Trophoblast cell (in vitro differentiated cells and primary cell): Measurements from ENCODE around the gene SHMT1. TPM values are rescaled to one million over a fixed set of nuclear protein-coding genes. Genes with fewer than 3 reads are reported as not detected.
"Not testable (repeated sequence)": the region's sequence is repeated elsewhere in the genome, so short reads cannot be mapped to it uniquely, and the experiment has no call there.

ENCODE experiments used
- DNase-seq, 2 donors: peaks; one replicate each; pipeline ENCODE4 v3.0.0-alpha.2; 2016
- H2AFZ ChIP-seq: 2 replicates; pipeline ENCODE4 v1.6.1; 2013; ENCODE audit warnings: low read length, moderate library complexity, mild to moderate bottlenecking; ENCODE audit not compliant: insufficient read depth, poor library complexity
- H2AK5ac ChIP-seq: 2 replicates; pipeline ENCODE4 v1.6.1; 2013; ENCODE audit warnings: mild to moderate bottlenecking, low read length
- H2BK120ac ChIP-seq: 2 replicates; pipeline ENCODE4 v1.6.1; 2013; ENCODE audit warnings: low read length, mild to moderate bottlenecking, moderate library complexity; ENCODE audit not compliant: insufficient read depth, poor library complexity
- H2BK12ac ChIP-seq: 2 replicates; pipeline ENCODE4 v1.6.1; 2013; ENCODE audit warnings: mild to moderate bottlenecking, low read length, moderate library complexity
- H2BK5ac ChIP-seq: 2 replicates; pipeline ENCODE4 v1.6.1; 2013; ENCODE audit warnings: low read length, low read depth, moderate library complexity, mild to moderate bottlenecking; ENCODE audit not compliant: poor library complexity
- H3K14ac ChIP-seq: 2 replicates; pipeline ENCODE4 v1.6.1; 2013; ENCODE audit warnings: mild to moderate bottlenecking, low read length
- H3K18ac ChIP-seq: 2 replicates; pipeline ENCODE4 v1.6.1; 2013; ENCODE audit warnings: mild to moderate bottlenecking, low read length
- H3K23ac ChIP-seq: 2 replicates; pipeline ENCODE4 v1.6.1; 2013; ENCODE audit warnings: low read length
- H3K27ac ChIP-seq: 2 replicates; pipeline ENCODE4 v1.5.1; 2013; ENCODE audit warnings: low read depth, mild to moderate bottlenecking, inconsistent platforms, low read length, moderate library complexity
- H3K27me3 ChIP-seq: 2 replicates; pipeline ENCODE4 v1.6.1; 2013; ENCODE audit warnings: inconsistent platforms, mild to moderate bottlenecking, low read length, moderate library complexity; ENCODE audit not compliant: insufficient read depth
- H3K36me3 ChIP-seq, 2 experiments: 1 replicate in 1 of 2; 2 replicates in 1 of 2; pipeline ENCODE4 v1.6.1; 2013; ENCODE audit warnings: low read length in 2 of 2, mild to moderate bottlenecking in 2 of 2, moderate library complexity in 1 of 2; ENCODE audit not compliant: insufficient read depth in 2 of 2, control insufficient read depth in 1 of 2
- H3K4ac ChIP-seq: 2 replicates; pipeline ENCODE4 v1.6.1; 2013; ENCODE audit warnings: low read depth, mild to moderate bottlenecking, low read length, moderate library complexity
- H3K4me1 ChIP-seq, 2 experiments: 1 replicate in 1 of 2; 2 replicates in 1 of 2; pipeline ENCODE4 v1.6.1; 2013; ENCODE audit warnings: low read length in 2 of 2, mild to moderate bottlenecking in 2 of 2, moderate library complexity in 1 of 2; ENCODE audit not compliant: insufficient read depth in 2 of 2, control insufficient read depth in 1 of 2
- H3K4me2 ChIP-seq: 2 replicates; pipeline ENCODE4 v1.6.1; 2013; ENCODE audit warnings: inconsistent platforms, mild to moderate bottlenecking, low read length, moderate library complexity
- H3K4me3 ChIP-seq: 2 replicates; pipeline ENCODE4 v1.5.1; 2013; ENCODE audit warnings: mild to moderate bottlenecking, low read depth, low read length, inconsistent platforms
- H3K79me1 ChIP-seq: one replicate; pipeline ENCODE4 v1.6.1; 2013; ENCODE audit warnings: low read length
- H3K79me2 ChIP-seq: 2 replicates; pipeline ENCODE4 v1.6.1; 2013; ENCODE audit warnings: low read length, mild to moderate bottlenecking; ENCODE audit not compliant: control insufficient read depth, insufficient read depth, poor library complexity
- H3K9ac ChIP-seq: 2 replicates; pipeline ENCODE4 v1.6.1; 2013; ENCODE audit warnings: mild to moderate bottlenecking, low read length
- H3K9me3 ChIP-seq: 2 replicates; pipeline ENCODE4 v1.6.1; 2013; ENCODE audit warnings: low read depth, mild to moderate bottlenecking, control low read depth, inconsistent platforms, low read length; ENCODE audit not compliant: insufficient read depth
- H4K12ac ChIP-seq: 2 replicates; pipeline ENCODE4 v1.6.1; 2013; ENCODE audit warnings: low read depth, mild to moderate bottlenecking, low read length, moderate library complexity
- H4K8ac ChIP-seq: 2 replicates; pipeline ENCODE4 v1.6.1; 2013; ENCODE audit warnings: low read depth, mild to moderate bottlenecking, low read length, moderate library complexity
- H4K91ac ChIP-seq: one replicate; pipeline ENCODE4 v1.6.1; 2013; ENCODE audit warnings: low read depth, mild to moderate bottlenecking, low read length, moderate library complexity
- WGBS: extraction: QIAGEN DNeasy Blood & Tissue Kit; methylation state at CpG from one replicate; pipeline ENCODE4 v1.1.7; 2013; ENCODE audit warnings: missing lambda C conversion rate; ENCODE audit not compliant: insufficient read length, insufficient coverage; ENCODE audit errors: extremely low coverage; 5-methylcytosine and 5-hydroxymethylcytosine counted together
- polyA plus RNA-seq: library from polyadenylated mRNA; stranded (reverse); fragments of 200-250 nt; gene quantifications from 2 replicates; pipeline ENCODE4 v1.2.3, GENCODE V29; 2013

Gene SHMT1
- polyA plus RNA-seq = 22.6 and 22.7 TPM in 2 replicates

DNA sequence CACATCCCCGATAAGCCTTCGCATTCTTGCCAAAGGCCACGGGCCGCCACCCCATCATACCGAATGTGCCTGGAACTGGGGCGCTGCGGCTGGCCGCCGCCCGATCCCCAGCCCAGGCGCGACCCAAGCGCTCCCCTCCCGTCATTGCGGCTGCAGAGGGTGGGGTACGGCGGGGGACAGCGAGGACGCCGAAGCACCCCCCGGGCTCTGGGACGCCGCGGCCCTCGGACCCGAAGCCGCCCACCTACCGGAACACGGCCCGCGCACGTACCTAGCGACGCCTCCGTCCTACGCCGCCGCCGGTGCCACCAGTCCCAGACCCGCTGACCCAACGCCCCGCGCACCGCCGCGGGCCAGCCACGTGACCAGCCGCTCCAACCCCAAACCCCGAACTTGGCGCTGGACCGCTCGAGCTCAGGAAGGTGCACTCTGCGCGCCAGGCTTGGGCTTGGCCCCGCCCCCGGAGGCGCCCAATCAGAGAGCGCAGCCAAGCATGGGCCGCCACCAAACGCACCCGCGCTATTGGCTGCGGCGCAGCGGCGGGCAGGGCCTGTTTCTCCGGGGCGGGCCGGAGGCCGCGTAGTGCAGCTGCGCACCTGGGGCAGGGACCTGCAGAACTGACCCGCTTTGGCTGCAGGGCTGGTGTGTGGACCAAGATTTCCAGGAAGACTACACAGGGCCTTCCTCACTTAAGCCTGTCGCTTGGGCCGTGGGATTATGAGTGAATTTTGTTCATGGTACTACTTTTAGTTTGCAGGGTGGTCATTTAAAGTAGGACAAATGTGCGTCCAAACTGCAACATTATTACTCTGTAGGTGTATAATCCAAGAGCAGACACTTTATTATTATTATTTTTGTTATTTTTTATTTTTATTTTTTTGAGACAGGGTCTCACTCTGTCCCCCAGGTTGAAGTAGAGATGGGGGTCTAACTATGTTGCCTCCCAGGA, at the start of gene SHMT1:
Gene SHMT1 (minus strand): TSS at position 450 of the 949 bp plus-strand sequence. CDS start 7,569 bp downstream, outside the sequence.
- no peaks in the 10 kb centered on the region for H3K9me3 ChIP-seq
- peaks cover 12% of the 10 kb centered on the region for H3K79me2 ChIP-seq
- H2BK5ac ChIP-seq = peak within 1 kb of the TSS; percentile 25
- H3K9ac ChIP-seq = peak within 1 kb of the TSS; percentile 35
- H3K4me2 ChIP-seq = peak within 1 kb of the TSS; percentile 65
- H3K14ac ChIP-seq = peak within 1 kb of the TSS; percentile 87
- H3K27ac ChIP-seq = peak within 1 kb of the TSS; percentile 20
- no peaks in the 10 kb centered on the region for H3K27me3 ChIP-seq
- peaks cover 6 to 13% of the 10 kb centered on the region in 2 experiments for H3K36me3 ChIP-seq
- peak; percentile 98 for DNase-seq
- WGBS = no CpG with 5 or more reads among the region's 76 CpGs
- H3K4me1 ChIP-seq = peaks cover 2 to 8% of the 10 kb centered on the region in 2 experiments
- H3K23ac ChIP-seq = no peak within 1 kb of the TSS
- peaks cover 6% of the 10 kb centered on the region for H3K79me1 ChIP-seq
- peak within 1 kb of the TSS; percentile 67 for H2BK120ac ChIP-seq
- H2AK5ac ChIP-seq = no peak within 1 kb of the TSS
- H2BK12ac ChIP-seq = no peak within 1 kb of the TSS
- H2AFZ ChIP-seq = peak within 1 kb of the TSS; percentile 77
- peak within 1 kb of the TSS; percentile 98 for H3K4me3 ChIP-seq
- H4K8ac ChIP-seq = peak within 1 kb of the TSS; percentile 75
- peak within 1 kb of the TSS; percentile 75 for H4K12ac ChIP-seq
- peak within 1 kb of the TSS; percentile 80 for H3K4ac ChIP-seq
- peak within 1 kb of the TSS; percentile 91 for H3K18ac ChIP-seq
- peak within 1 kb of the TSS; percentile 87 for H4K91ac ChIP-seq

DNA sequence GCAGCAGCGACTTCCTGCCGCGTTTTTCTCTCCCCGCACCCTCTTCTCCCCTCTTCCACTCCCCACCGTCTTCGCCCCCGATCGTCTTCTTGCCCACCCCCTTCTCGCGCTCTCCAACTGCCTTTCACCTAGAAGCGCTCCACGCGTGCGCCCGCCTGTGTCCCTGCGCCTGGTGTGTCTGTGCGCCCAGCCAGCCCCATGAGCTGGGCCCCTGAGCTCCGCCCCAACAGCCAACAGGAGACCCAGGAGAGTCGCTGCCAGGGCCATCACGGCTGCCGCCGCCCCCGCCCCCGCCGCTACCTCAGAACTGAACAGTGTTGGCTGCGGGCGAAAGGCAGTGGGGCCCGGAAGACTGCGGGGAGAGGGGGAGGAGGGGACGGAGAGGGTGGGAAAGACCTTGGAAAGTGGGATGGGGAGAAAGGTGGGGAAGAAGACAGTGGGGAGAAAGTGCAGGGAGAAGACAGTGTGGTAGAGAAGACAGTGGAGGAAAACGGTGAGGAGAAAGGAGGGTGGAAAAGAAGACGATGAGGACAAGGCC, 48.7 kb upstream of the SHMT1 start:
- H3K36me3 ChIP-seq, H3K79me1 ChIP-seq, H2BK5ac ChIP-seq, H3K18ac ChIP-seq, H2AK5ac ChIP-seq, H3K27ac ChIP-seq, H3K9me3 ChIP-seq, H3K23ac ChIP-seq, DNase-seq, H3K14ac ChIP-seq, H4K8ac ChIP-seq, H3K4ac ChIP-seq, H3K79me2 ChIP-seq, H4K12ac ChIP-seq, H2AFZ ChIP-seq, H3K9ac ChIP-seq, H3K4me1 ChIP-seq, H4K91ac ChIP-seq, H3K27me3 ChIP-seq, H2BK120ac ChIP-seq, H2BK12ac ChIP-seq, H3K4me3 ChIP-seq, H3K4me2 ChIP-seq: not testable (repeated sequence)
- WGBS = no CpG with 5 or more reads among the region's 32 CpGs

DNA sequence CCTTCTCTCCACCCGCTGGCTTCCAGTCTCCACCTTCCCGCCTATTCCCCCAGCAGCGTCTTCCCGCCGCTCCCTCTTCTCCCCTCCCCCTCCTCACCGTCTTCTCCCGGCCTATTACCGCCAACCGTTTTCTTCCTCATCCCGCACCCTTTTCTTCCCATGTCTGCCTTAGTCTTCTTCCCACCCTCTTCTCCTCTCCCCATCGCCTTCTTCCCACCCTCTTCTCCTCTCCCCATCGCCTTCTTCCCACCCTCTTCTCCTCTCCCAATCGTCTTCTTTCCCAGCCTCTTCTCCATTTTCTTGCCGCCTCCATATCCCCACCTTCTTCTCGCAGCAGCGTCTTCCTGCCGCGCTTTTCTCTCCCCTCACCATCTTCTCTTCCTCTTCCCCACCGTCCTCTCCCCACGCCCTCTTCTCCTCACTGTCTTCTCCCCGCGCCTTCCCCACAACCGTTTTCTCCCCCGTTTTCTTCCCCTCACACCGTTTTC, 48.1 kb upstream of the SHMT1 start:
- peak overlapping the region; percentile 93 for H4K8ac ChIP-seq
- H2AFZ ChIP-seq = peak overlapping the region; percentile 8
- not testable (repeated sequence) for H3K79me2 ChIP-seq, H2BK120ac ChIP-seq, H3K27me3 ChIP-seq, H3K9me3 ChIP-seq, H3K36me3 ChIP-seq, H3K79me1 ChIP-seq, H2AK5ac ChIP-seq, H3K23ac ChIP-seq, H2BK12ac ChIP-seq, H3K4me1 ChIP-seq
- peak overlapping the region; percentile 4 for H3K4ac ChIP-seq
- H4K91ac ChIP-seq = peak overlapping the region; percentile 98
- H2BK5ac ChIP-seq = peak overlapping the region; percentile 89
- H3K27ac ChIP-seq = peak overlapping the region; percentile 97
- peak overlapping the region; percentile 84 for H3K18ac ChIP-seq
- peak overlapping the region; percentile 94 for H4K12ac ChIP-seq
- WGBS = no CpG with 5 or more reads among the region's 25 CpGs
- DNase-seq = peak in 1 of 2 donors; percentile 14
- H3K4me3 ChIP-seq = peak overlapping the region; percentile 81
- H3K9ac ChIP-seq = peak overlapping the region; percentile 88
- peak overlapping the region; percentile 42 for H3K4me2 ChIP-seq
- peak overlapping the region; percentile 92 for H3K14ac ChIP-seq

DNA sequence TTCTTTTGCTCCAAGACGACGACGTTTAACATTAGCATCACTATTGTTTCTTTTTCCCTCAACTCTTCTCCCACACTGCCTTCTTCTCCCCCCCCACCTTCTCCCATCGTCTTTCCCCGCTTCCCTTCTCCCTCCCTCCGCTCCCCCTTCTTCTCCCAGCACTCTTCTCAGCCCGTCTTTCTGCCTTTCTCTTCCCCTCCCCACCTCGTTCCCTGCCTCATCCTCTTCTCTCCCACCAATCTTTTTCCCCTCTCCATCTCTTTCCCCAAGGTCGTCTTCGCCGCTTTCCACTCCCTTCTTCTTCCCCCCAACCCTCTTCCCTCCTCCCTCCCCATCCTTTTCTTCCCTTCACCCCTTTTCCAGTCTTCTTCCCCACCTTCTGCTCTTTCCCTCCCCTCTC, 47.4 kb upstream of the SHMT1 start:
- H2BK5ac ChIP-seq, H2BK120ac ChIP-seq, H3K23ac ChIP-seq, H2AK5ac ChIP-seq, H3K9ac ChIP-seq, H3K79me1 ChIP-seq, H3K27ac ChIP-seq, H2AFZ ChIP-seq, H3K18ac ChIP-seq, H3K4me1 ChIP-seq, H3K9me3 ChIP-seq, DNase-seq, H3K79me2 ChIP-seq, H4K12ac ChIP-seq, H3K36me3 ChIP-seq, H3K27me3 ChIP-seq, H2BK12ac ChIP-seq: not testable (repeated sequence)
- Histone ChIP-seq H3K4me3 (peak overlapping the region; percentile 51), H4K91ac (peak overlapping the region; percentile 50), H3K4ac (peak overlapping the region; percentile 19), H3K14ac (peak overlapping the region; percentile 20), H4K8ac (peak overlapping the region; percentile 9), H3K4me2 (peak overlapping the region; percentile 79)
- 100% methylated on average over 1 of the region's 11 CpGs for WGBS
